Stimulated activated CD8-positive, alpha-beta memory T cell treated with anti-CD3 and anti-CD28 coated beads, Interleukin-15, amount 100 ng/mL, for 24 hours (primary cell): ENCODE results near the gene FMN2.
"Not testable (repeated sequence)": the region's sequence is repeated elsewhere in the genome, so short reads cannot be mapped to it uniquely, and the experiment has no call there.

Experiments
- DNase-seq: peaks from one replicate; pipeline ENCODE4 v3.0.0-alpha.2; 2020; ENCODE audit warnings: low read depth

FMN2 gene

DNA sequence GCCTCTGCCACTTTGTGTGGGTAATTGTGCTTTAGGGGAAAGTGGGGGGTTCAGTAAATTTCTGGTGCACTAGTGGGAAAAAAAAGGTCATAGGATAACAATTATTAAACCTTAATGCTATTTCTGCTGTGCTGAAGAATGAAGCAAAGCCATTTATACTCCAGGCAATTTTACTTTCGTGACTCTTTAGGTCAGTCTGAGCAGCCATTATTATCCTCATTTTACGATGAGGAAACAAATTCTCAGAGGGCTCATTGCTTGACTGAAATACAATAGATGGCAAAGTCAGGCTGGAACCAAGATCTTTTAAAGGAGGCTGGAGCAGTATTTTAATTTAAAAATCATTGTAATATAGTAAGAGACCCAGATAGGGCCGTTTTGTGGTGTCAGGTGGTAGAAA lies 272.2 kb downstream of the FMN2 start:
- DNase-seq, result no peak

- DNase-seq, result no peak
Observed at GRCh38 chr1:240366636-240367035, 275.0 kb downstream of the FMN2 start.

- no peak for DNase-seq
Observed at GRCh38 chr1:240385551-240385950, 293.9 kb downstream of the FMN2 start.

DNA sequence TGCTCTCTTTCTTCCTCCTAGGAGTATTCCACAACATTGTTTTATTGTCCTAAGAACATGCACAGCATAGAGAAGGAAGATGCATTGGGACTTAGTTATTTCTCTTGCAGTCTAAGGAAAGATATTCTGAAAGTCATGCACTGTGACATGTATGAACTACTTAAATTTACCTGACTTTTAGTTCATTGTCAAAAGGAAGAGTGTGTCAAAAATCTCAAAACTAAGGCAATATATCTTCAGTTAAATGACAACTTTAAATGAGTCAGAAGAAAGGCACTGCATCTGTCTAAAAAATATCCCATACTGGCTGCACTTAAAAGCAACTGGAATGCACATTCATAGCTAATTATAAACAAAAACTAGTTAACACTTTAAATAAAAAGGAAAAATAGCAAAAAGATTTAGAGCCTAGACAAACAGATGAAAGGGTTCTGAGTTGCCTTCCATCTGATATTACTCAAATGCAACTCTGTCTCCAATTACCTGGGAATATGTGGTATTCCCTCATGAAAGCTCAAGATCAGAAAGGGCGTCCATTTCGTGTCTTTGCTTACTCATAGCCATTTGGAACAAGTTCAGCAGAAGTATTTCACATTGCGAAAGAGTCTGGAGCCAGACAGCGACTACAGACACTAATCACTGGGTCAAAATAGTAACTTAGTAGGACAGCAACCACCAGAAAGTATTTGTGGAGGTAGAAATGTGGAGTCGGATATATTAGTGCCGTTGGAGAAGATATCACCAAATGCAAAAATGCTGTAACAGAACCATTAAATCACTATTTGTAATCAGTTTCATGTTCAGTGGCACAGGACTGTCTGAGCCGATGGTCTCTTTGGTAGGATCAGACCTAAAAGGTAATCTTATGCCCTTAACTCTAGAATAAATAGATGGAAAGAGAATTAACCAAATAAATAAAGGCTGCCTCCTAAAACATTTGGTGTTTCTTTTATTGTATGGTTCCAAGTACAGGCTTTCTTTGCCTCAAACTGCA lies 294.6 kb downstream of the FMN2 start:
- DNase-seq, result no peak

- no peak for DNase-seq
Observed at GRCh38 chr1:240387051-240387450, 295.4 kb downstream of the FMN2 start.

DNA sequence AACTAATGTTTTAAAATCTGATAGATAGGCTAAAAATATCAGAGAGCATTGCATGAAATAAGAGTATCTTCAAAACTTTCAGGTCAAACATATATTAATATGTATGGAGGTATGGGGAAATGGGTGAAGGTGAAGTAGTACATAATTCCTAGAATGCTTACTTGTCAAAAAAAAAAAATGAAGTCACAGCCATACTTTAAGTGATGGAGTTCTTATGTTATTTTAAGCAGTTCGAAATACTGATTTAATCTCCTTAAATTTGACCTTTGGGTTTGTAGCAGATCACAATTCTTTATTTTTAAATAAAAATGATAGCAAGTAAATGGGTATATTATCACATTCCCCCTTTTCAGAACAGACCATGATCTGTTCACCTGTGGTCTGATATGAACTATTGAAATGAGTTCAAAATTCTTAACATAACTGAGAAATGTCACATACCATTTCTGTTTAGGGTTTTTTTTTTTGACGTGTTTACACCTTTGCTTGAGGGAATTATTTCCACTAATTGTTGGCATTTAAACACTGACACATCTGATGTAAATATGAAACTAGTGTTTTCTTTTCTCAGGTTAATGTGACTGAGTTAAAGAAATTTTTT lies 300.1 kb downstream of the FMN2 start:
- DNase-seq, result no peak

- DNase-seq, result no peak
Observed at GRCh38 chr1:240394353-240394752, 302.7 kb downstream of the FMN2 start.

- DNase-seq, result no peak
Observed at GRCh38 chr1:240395336-240395735, 303.7 kb downstream of the FMN2 start.

DNA sequence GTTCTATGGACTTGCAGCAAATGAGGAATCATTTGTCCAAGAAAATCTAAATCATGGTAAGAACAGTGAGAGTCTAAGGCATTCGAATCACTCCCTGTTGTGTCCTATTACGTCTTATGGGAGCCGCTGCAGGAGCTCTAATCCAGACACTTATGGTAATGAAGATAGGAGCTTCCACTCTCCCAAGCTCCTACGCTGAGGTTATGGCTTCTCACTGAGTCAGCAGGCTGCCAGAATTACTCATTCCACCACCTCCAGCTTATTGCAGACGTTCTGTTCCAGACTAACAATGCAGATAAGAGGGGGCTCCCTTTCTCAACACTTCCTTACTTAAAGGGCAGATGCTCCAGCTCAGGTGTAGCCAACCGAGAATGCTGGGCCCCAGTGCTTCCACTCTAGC lies 307.7 kb downstream of the FMN2 start:
- no peak for DNase-seq

- no peak for DNase-seq
Observed at GRCh38 chr1:240401731-240402130, 310.0 kb downstream of the FMN2 start.

DNA sequence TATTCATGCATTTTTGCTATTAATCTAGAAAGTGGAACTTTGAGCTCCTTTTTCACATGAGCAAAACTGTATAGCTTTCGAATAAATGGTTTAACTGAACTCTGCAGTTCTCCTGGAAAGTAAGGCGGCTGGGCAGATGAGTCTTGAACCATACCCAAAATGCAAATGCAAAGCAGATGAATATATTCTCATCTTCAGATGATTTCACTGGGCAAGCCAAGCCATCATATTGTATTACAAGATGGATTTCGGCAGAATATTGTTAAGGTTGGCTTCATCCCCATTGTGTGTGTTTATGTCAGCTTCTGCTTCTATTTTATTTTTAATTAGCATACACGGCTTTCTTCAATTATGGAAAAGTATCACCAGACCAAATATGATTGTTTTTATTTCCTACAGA lies 310.6 kb downstream of the FMN2 start:
- DNase-seq, result no peak

- DNase-seq, result no peak
Observed at GRCh38 chr1:240404286-240404685, 312.6 kb downstream of the FMN2 start.

DNA sequence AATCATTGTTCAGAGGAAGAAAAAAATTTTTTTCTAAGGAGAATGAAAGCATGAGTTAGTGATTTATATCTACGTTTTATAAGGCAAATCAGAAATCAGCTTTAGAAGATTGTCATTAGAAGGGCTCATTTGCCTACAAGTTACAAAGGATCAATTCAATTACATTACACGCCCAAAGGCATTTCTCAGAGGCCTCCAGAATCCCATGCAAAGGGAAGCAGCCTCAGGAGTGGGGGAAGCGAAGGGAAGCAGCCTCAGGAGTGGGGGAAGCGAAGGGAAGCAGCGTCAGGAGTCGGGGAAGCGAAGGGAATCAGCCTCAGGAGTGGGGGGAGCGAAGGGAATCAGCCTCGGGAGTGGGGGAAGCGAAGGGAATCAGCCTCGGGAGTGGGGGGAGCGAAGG lies 314.1 kb downstream of the FMN2 start:
- DNase-seq, result no peak

DNA sequence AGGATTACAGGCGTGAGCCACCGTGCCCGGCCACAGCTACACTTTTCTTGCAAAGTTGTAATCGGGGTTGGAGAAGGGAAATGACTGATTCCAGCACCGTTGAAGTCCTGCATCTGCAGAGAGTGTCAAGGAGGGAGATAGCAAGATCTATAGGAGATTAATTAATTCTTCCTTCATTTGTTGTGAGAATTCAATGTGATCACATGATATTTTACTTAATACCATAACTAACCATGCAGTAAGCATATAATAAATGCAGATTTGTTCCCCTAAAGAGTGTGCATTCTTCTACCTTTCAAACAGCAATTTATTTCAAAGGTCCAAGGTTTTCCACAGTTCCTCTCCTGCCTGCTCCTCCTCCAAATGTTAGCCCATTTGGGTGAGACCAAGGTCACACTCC lies 315.7 kb downstream of the FMN2 start:
- DNase-seq, result no peak

- no peak for DNase-seq
Observed at GRCh38 chr1:240409615-240410014, 317.9 kb downstream of the FMN2 start.

- no peak for DNase-seq
Observed at GRCh38 chr1:240413732-240414131, 322.0 kb downstream of the FMN2 start.

DNA sequence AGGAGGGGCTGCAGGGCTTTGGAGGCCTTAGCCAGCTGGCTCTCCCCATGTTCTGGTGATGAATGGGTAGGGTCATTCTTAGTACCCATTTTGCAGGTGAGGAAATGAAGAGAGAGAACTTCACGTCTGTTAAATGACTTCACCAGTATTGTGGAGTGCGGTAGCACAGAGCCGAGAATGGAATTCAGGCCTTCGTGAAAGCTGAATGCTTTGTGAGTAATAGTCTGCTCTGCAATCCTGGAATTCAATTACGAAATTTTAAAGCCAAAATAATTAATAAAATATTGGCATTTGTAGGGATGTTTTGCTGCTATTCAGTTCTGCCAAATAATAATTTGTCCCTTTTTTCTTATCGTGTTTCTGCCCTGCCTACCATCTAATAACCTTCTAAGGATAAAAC lies 322.6 kb downstream of the FMN2 start:
- no peak for DNase-seq

DNA sequence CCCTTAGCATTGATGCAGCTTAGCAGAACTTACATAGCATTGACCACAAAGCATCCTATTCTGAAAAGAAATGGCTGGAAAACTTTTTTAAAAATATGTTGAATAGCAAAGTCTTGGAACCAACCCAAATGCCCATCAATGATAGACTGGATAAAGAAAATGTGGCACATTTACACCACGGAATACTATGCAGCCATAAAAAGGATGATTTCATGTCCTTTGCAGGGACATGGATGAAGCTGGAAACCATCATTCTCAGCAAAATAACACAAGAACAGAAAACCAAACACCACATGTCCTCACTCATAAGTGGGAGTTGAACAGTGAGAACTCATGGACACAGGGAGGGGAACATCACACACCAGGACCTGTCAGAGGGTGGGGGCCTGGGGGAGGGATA lies 323.3 kb downstream of the FMN2 start:
- DNase-seq, result not testable (repeated sequence)

DNA sequence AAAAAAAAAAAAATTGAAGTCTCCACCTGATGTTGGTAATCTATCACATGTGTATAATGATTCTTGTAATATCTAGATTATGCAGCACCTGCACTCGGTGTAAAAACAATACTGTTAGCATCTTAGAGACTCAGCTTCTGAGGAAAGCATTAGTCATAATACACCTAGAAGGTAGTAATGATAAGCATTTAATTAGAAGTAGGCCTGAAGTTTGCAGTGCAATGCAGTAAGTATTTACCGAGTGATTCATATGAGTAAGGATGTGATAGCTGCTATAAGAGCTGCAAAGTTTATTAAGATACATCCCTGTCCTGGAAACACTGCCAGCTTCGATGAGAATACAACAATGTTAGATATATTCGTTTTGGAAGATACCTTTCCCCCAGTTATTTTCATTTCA lies 323.8 kb downstream of the FMN2 start:
- no peak for DNase-seq

DNA sequence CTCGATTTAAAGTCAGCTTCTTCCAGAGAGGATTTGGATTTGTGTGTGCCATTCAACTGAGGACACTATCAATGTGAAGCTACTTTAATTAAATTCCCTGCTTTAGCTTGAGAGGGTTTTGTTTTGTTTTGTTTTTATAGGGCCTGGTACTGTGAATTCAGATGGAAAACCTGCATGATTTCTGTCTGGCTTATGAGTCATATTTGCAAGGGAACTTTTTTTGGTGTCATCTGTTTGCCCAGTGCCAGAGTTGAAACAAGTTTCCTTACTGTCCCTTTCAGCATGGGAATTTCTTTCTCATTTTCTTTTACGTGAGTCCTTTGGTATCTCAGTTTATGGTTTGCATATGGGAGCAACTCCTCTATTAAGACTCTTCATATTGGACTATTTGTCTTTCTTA lies 325.6 kb downstream of the FMN2 start:
- DNase-seq, result no peak

DNA sequence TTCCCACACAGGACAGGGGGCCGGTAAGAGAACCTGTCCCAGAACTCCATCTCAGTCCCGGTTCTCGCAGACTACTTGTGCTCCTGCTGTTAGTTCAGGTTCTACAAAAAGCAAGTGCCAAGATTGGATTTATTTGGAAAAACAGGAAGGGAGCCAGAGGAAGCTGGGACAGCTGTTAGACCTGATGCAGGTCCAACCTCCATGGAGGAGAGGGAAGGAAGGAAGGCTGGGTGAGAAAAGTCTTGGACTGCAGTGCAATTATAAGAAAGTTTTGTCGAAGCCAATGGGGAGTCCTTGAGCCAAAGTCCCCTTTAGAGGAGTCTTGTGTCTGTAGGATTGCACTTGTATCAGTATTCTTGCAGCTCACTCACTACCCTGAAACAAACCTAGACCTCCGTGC lies 329.1 kb downstream of the FMN2 start:
- DNase-seq, result no peak

- no peak for DNase-seq
Observed at GRCh38 chr1:240423246-240423924, 331.7 kb downstream of the FMN2 start.
